ENCODE measurements around the gene LUM. TPM values are rescaled to one million over a fixed set of nuclear protein-coding genes. Genes with fewer than 3 reads are reported as not detected.

LUM gene
- polyA plus RNA-seq, 1 of the 3 experiments (the other 2 are of a cell fraction): 30.6 TPM

GRCh38 chr12:91070936-91071335 lies 40.4 kb downstream of the LUM start:
- no peaks in the 10 kb centered on the region for H3K79me2 ChIP-seq (ENCODE audit: insufficient read depth)
- TF ChIP-seq ELF1 (IDR thresholded peaks at IDR 0.05) (no peak), RCOR1 (IDR thresholded peaks at IDR 0.05; ENCODE audit: low read length) (no peak), ZBTB33 (IDR thresholded peaks at IDR 0.05; ENCODE audit: borderline replicate concordance, low read depth) (no peak), NRF1 (IDR thresholded peaks at IDR 0.05; ENCODE audit: low read depth, low read length) (no peak)
- ChIA-PET CTCF (interaction anchor here (1.0 to 1.4 kb wide), 2 partner anchors 10 to 15 kb away, joined by 4 read pairs; no protein-coding TSS in a partner anchor), POLR2A (no interaction called here)
- no peaks in the 10 kb centered on the region for H3K9me2 ChIP-seq
- no peaks in the 10 kb centered on the region for H3K9me3 ChIP-seq
- no peak overlapping the region for H3K4me2 ChIP-seq
- H3K27ac ChIP-seq (ENCODE audit: low read depth in 2 of 2, low read length in 1 of 2): no peak overlapping the region
- no peak overlapping the region for H3K9ac ChIP-seq
- H2AFZ ChIP-seq (ENCODE audit: low read depth): no peak overlapping the region; the same call in 1 of the 2 replicates
- no peaks in the 10 kb centered on the region for H4K20me1 ChIP-seq (ENCODE audit: insufficient read depth)
- no peaks in the 10 kb centered on the region for H3K27me3 ChIP-seq (ENCODE audit: insufficient read depth)
- no peaks in the 10 kb centered on the region for H3K4me1 ChIP-seq (ENCODE audit: control insufficient read depth in 1 of 2, insufficient read depth in 2 of 2, low read depth in 1 of 2, low read length in 1 of 2)
- H3K36me3 ChIP-seq (replicated peaks in 1 of 2; ENCODE audit: control insufficient read depth in 1 of 2, insufficient read depth in 2 of 2, low read length in 1 of 2): no peaks in the 10 kb centered on the region
- no peak for DNase-seq
- H3K4me3 ChIP-seq (ENCODE audit: low read depth in 2 of 2, low read length in 1 of 2): no peak overlapping the region
- no peaks in the 10 kb centered on the region for H3F3A ChIP-seq (replicated peaks; ENCODE audit: insufficient read depth)

DNA sequence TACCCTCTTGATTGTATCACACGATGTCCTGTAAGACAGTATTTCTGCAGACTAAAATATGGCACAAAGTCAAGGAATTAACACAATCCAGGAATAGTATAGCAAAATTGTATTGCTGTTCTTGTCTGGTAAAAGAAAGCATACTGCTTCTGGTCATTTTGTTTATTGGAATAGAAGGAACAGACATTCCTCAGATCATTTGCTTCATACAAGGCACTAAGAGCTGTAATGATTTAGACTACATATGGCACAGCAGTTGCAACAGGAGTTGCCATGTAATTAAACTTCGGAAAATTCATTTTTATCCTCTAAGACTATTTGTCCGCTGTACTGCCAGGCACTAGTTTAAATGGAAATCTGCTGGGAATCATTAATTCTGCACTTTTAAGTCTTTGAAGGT lies 45.9 kb downstream of the LUM start:
- Histone ChIP-seq H3K4me3 (ENCODE audit: low read depth in 2 of 2, low read length in 1 of 2) (no peak overlapping the region), H3K4me2 (no peak overlapping the region), H4K20me1 (ENCODE audit: insufficient read depth) (no peaks in the 10 kb centered on the region), H3K27me3 (ENCODE audit: insufficient read depth) (no peaks in the 10 kb centered on the region), H3K36me3 (replicated peaks in 1 of 2; ENCODE audit: control insufficient read depth in 1 of 2, insufficient read depth in 2 of 2, low read length in 1 of 2) (no peaks in the 10 kb centered on the region), H3K9me3 (no peaks in the 10 kb centered on the region), H3K4me1 (ENCODE audit: control insufficient read depth in 1 of 2, insufficient read depth in 2 of 2, low read depth in 1 of 2, low read length in 1 of 2) (no peaks in the 10 kb centered on the region), H2AFZ (ENCODE audit: low read depth) (no peak overlapping the region), H3K9me2 (no peaks in the 10 kb centered on the region), H3K27ac (ENCODE audit: low read depth in 2 of 2, low read length in 1 of 2) (no peak overlapping the region), H3K9ac (no peak overlapping the region), H3F3A (replicated peaks; ENCODE audit: insufficient read depth) (no peaks in the 10 kb centered on the region), H3K79me2 (ENCODE audit: insufficient read depth) (no peaks in the 10 kb centered on the region)
- ChIA-PET CTCF (no interaction called here), POLR2A (no interaction called here)
- no peak for DNase-seq
- TF ChIP-seq ELF1 (IDR thresholded peaks at IDR 0.05) (no peak), FOXJ3 (CRISPR knock-in tag; IDR thresholded peaks at IDR 0.05) (no peak), ZBTB33 (IDR thresholded peaks at IDR 0.05; ENCODE audit: borderline replicate concordance, low read depth) (no peak)
- WGBS (ENCODE audit: low lambda C conversion rate): 62% methylated on average over 3 of the region's 3 CpGs

DNA sequence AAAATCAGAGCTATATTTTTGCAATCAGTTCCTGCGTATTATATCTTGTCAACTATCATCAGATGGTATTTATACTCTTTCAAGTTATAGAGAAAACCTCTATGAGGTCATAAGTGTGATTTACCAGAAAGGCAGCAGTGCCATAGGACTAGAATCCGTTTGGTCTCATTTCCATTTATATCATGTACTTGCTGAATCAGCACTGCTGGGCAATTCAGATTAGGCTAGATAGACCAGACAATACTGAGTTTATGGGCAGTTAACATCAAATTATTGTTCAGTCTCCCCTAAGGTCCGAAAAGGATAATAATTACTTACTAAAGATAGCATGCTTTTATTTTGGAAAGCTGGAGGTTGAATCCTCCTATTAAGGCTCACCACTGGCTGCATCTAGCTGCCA lies 46.7 kb downstream of the LUM start:
- no peaks in the 10 kb centered on the region for H3K9me2 ChIP-seq
- H3K27me3 ChIP-seq (ENCODE audit: insufficient read depth): no peaks in the 10 kb centered on the region
- H3K79me2 ChIP-seq (ENCODE audit: insufficient read depth): no peaks in the 10 kb centered on the region
- H3K9ac ChIP-seq: no peak overlapping the region
- H3F3A ChIP-seq (replicated peaks; ENCODE audit: insufficient read depth): no peaks in the 10 kb centered on the region
- 59% methylated on average over 3 of the region's 3 CpGs for WGBS (ENCODE audit: low lambda C conversion rate)
- CTCF ChIA-PET: interaction anchor here (0.9 kb wide), 1 partner anchor 18 kb away, joined by 3 read pairs; no protein-coding TSS in a partner anchor
- H3K27ac ChIP-seq (ENCODE audit: low read depth in 2 of 2, low read length in 1 of 2): no peak overlapping the region
- no peak overlapping the region for H3K4me2 ChIP-seq
- DNase-seq: no peak
- no peaks in the 10 kb centered on the region for H3K36me3 ChIP-seq (replicated peaks in 1 of 2; ENCODE audit: control insufficient read depth in 1 of 2, insufficient read depth in 2 of 2, low read length in 1 of 2)
- no peak overlapping the region for H2AFZ ChIP-seq (ENCODE audit: low read depth)
- no peak overlapping the region for H3K4me3 ChIP-seq (ENCODE audit: low read depth in 2 of 2, low read length in 1 of 2)
- TF ChIP-seq NRF1 (IDR thresholded peaks at IDR 0.05; ENCODE audit: low read depth, low read length) (no peak), FOXJ3 (CRISPR knock-in tag; IDR thresholded peaks at IDR 0.05) (no peak)
- TF ChIP-seq, protein P1, sequence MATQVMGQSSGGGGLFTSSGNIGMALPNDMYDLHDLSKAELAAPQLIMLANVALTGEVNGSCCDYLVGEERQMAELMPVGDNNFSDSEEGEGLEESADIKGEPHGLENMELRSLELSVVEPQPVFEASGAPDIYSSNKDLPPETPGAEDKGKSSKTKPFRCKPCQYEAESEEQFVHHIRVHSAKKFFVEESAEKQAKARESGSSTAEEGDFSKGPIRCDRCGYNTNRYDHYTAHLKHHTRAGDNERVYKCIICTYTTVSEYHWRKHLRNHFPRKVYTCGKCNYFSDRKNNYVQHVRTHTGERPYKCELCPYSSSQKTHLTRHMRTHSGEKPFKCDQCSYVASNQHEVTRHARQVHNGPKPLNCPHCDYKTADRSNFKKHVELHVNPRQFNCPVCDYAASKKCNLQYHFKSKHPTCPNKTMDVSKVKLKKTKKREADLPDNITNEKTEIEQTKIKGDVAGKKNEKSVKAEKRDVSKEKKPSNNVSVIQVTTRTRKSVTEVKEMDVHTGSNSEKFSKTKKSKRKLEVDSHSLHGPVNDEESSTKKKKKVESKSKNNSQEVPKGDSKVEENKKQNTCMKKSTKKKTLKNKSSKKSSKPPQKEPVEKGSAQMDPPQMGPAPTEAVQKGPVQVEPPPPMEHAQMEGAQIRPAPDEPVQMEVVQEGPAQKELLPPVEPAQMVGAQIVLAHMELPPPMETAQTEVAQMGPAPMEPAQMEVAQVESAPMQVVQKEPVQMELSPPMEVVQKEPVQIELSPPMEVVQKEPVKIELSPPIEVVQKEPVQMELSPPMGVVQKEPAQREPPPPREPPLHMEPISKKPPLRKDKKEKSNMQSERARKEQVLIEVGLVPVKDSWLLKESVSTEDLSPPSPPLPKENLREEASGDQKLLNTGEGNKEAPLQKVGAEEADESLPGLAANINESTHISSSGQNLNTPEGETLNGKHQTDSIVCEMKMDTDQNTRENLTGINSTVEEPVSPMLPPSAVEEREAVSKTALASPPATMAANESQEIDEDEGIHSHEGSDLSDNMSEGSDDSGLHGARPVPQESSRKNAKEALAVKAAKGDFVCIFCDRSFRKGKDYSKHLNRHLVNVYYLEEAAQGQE (IDR thresholded peaks at IDR 0.05; ENCODE audit: low read depth, low read length): no peak
- POLR2A ChIA-PET: no interaction called here
- no peaks in the 10 kb centered on the region for H3K4me1 ChIP-seq (ENCODE audit: control insufficient read depth in 1 of 2, insufficient read depth in 2 of 2, low read depth in 1 of 2, low read length in 1 of 2)
- no peaks in the 10 kb centered on the region for H3K9me3 ChIP-seq
- no peaks in the 10 kb centered on the region for H4K20me1 ChIP-seq (ENCODE audit: insufficient read depth)
